NCI-H460 (cell line): ENCODE results near the gene RPL38. TPM values are rescaled to one million over a fixed set of nuclear protein-coding genes. Genes with fewer than 3 reads are reported as not detected.
"Not testable (repeated sequence)": the region's sequence is repeated elsewhere in the genome, so short reads cannot be mapped to it uniquely, and the experiment has no call there.

Experiments
- DNase-seq: peaks from one replicate; pipeline ENCODE4 v3.0.0-alpha.2; 2016; ENCODE audit warnings: low read depth; ENCODE audit errors: extremely low read depth
- total RNA-seq: library from RNA; depleted of rRNA; stranded (reverse); fragments of >200 nt; shearing (Covaris generic); gene quantifications from 2 replicates; pipeline ENCODE4 v1.2.3, GENCODE V29; 2014

Gene RPL38
- total RNA-seq, 1 experiment from 2014 or later: 5,400 TPM

GRCh38 chr17:74182041-74182723 is 21.3 kb upstream of the RPL38 start:
- no peak for DNase-seq

- DNase-seq: no peak
These were observed 20.1 kb upstream of the RPL38 start for GRCh38 chr17:74183411-74183810.

DNA sequence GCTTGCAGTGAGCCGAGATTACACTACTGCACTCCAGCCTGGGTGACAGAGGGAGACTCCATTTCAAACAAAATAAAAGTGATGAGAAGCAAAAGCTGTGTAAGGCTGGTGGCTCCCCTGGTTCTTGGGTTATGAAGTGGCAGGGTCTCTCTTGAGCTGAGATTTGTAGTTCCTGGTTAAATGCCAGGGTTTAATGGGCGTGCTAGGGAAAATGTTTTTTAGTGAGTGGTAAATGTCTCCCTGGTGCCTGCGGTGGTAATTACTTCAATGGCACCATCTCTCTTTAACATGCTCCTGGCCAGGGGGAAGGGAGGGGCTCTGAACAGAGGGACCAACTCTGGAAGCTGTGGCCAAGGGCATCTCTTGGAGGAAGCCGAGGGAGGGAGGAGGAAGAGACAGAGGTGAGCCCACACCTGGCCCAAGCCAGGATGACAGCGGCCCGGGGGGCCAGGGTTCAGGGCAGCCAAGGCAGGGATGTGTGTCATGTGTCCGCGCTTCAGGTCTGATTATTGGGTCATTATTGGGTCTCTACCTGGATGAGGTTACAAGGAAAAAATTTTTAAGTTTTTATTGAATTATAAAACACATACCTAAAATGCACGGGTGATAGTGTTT is 17.8 kb upstream of the RPL38 start:
- DNase-seq: no peak

- no peak for DNase-seq
These were observed 17.0 kb upstream of the RPL38 start for GRCh38 chr17:74186498-74186897.

- DNase-seq: no peak
These were observed 15.7 kb upstream of the RPL38 start for GRCh38 chr17:74187761-74188160.

DNA sequence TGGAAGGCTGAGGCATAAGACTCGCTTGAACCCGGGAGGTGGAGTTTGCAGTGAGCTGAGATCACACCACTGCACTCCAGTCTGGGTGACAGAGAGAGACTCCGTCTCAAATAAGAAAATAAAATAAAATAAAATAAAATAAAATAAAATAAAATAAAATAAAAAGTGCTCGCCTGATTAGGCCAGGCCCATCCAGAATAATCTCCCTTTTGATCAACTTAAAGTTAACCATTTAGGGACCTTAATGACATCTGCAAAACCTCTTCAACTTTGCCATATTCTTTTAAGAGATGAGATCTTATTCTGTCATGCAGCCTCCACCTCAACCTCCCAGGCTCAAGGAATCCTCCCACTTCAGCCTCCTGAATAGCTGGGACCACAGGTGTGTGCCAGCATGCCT is 14.8 kb upstream of the RPL38 start:
- not testable (repeated sequence) for DNase-seq

- DNase-seq: peak; percentile 49
These were observed 13.3 kb upstream of the RPL38 start for GRCh38 chr17:74190154-74190553.

GRCh38 chr17:74190807-74191406 is 12.6 kb upstream of the RPL38 start:
- no peak for DNase-seq

DNA sequence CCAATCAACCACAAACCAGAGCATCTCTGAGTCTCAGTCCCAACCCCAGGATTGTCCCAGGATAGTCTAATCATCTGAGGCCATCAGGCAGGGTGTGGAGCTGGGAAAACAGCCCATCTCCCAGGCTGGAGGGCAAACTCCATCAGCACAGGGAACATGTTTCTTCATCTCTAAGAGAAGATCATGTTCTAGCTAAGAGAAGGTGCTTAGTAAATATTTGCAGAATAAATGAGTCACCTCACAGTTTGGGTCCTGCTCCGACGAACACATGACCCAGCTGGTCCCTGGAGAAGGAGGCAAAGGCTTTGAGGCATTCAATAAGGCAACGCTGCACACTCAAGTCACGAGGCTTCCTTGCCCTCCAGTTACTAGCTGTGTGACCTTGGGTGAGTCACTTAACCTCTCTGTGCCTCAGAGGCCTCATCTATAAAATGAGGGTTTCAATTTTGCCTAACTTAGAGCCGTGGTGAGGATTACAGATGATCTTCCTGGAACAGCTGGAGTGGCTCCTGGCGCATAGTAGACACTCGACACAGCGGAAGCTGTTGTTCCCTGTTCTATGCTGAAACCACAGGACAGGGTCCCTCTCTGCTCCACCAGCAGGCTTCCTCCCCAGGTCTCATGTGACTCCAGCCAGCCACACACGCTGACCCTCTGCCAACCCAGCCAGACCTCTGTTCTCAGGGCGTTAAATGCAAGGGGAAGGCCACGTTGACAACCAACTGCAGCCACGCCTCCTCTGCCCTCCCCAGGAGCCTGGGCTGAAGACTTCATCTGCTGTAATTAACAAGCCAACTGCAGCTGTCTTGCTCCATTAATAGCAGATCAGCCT is 10.3 kb upstream of the RPL38 start:
- DNase-seq: no peak

GRCh38 chr17:74194682-74195081 is 8.8 kb upstream of the RPL38 start:
- no peak for DNase-seq

DNA sequence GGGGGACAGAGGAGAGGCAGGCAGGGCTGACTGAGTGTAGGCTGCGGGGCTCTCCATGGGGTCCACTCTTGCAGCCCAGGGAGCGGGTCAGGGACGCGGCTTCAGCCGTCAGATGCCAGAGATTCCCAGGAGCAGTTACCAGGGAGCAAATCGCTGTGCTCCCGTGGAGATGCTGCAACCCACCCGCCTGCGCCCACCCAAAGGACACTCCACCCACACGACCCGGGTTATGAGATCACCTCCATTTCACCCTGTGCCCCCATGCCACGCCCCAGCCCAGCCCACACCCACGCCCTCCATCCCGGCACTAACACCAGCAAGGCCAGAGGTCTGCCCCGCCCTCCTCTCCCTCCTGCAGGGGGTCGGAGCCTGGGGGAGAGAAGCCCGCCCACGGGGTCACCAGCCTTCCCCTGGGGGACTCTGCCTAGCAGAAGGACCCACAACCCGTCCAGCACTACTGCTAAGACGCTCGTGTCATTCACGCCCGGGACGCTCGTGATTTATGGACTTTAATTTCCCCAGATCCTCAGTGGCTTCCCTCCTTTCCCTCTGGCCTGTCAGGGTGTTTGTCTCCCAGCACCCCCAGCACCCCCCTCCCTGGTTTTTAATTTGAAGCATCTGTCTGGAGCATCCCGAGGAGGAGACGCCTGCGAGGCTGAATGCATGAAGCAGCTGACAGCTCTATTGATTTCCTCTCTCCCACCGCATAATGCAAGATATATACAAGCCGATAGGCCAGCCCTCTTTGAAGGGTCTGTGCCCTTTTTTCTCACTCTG is 6.7 kb upstream of the RPL38 start:
- no peak for DNase-seq

- no peak for DNase-seq
These were observed 5.7 kb upstream of the RPL38 start for GRCh38 chr17:74197801-74198200.

GRCh38 chr17:74198694-74199093 is 4.8 kb upstream of the RPL38 start:
- no peak for DNase-seq

- peak; percentile 47 for DNase-seq
These were observed 4.0 kb upstream of the RPL38 start for GRCh38 chr17:74199306-74200092.

GRCh38 chr17:74200112-74200511 is 3.4 kb upstream of the RPL38 start:
- DNase-seq: no peak

DNA sequence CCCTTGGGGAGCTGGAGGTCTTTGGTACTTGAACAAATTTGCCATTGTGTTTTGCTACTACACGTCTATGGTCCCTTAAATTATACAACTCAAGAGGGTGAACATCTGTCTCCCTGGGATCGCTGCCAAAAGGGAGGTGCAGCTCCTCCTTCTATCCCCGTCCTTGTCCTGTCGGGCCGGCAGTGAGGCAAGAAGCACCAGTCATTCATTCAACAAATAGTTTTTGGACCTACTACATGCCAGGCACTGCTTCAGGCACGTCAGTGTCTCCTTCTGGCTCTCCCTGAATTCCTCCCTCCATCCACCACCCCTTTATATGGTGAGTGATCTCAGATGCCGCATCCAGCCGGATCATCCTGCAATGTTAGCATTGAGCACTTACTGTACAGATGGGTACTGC is 2.2 kb upstream of the RPL38 start:
- no peak for DNase-seq

- DNase-seq: no peak
These were observed 1.5 kb upstream of the RPL38 start for GRCh38 chr17:74201948-74202347.

DNA sequence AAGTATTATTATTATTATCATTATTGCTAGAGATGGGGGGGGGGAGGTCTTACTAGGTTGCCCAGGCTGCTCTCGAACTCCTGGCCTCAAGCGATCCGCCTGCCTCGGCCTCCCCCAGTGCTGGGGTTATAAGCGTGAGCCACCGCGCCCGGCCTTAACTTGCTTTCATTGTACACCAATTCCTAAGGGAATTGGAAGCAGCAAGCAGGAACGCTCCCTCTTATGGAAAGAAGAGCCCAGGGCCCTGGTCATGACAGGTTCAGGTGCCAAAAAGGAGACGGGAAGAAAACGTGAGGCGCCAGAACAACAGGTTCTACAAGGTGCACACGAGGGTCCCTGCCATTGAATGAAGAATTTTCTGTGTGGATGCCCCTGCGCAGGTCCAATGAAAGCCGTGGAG is 540 bp upstream of the RPL38 start:
- no peak for DNase-seq

DNA sequence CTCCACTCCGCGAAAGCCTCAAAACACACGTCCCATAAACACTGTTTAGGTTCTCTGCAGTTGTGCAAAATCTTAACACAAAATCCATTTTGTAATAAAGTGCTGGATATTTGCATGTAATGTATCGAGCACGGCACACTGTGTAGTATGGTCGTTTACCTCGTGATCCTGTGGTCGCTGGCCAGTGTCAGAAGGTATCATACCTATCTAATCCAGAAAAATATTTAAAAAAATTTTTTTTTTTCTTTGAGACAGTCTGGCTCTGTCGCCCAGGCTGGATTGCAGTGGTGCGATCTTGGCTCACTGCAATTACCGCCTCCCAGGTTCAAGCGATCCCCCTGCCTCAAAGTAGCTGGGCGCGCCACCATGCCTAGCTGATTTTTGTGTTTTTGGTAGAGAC is 996 bp downstream of the RPL38 start:
- DNase-seq: no peak

- DNase-seq: no peak
These were observed 1.8 kb downstream of the RPL38 start for GRCh38 chr17:74205274-74205673.
